GM19463 (cell line): Measurements from ENCODE around the gene PHACTR2.

Experiments used
- ATAC-seq: cut with Tn5 transposase; IDR thresholded peaks from one replicate; pipeline ENCODE4 v1.9.1; 2021; ENCODE audit warnings: mild to moderate bottlenecking, moderate library complexity; ENCODE audit not compliant: unreplicated experiment

The PHACTR2 gene

GRCh38 chr6:143674483-143675381 lies 3.0 kb upstream of the PHACTR2 start:
- ATAC-seq: no peak

GRCh38 chr6:143675382-143675900 lies 2.3 kb upstream of the PHACTR2 start:
- ATAC-seq: no peak

- ATAC-seq: no peak
Observed at GRCh38 chr6:143675946-143676345, 1.8 kb upstream of the PHACTR2 start.

- ATAC-seq: no peak
Observed at GRCh38 chr6:143676437-143677045, 1.2 kb upstream of the PHACTR2 start.

- ATAC-seq: no peak
Observed at GRCh38 chr6:143677577-143677890, 231 bp upstream of the PHACTR2 start.

- ATAC-seq: no peak
Observed at GRCh38 chr6:143679041-143679440, 1.3 kb downstream of the PHACTR2 start.

GRCh38 chr6:143680141-143680540 lies 2.4 kb downstream of the PHACTR2 start:
- no peak for ATAC-seq

GRCh38 chr6:143682805-143683204 lies 5.0 kb downstream of the PHACTR2 start:
- no peak for ATAC-seq

GRCh38 chr6:143684486-143684885 lies 6.7 kb downstream of the PHACTR2 start:
- ATAC-seq: no peak

- ATAC-seq: no peak
Observed at GRCh38 chr6:143685653-143686052, 7.9 kb downstream of the PHACTR2 start.

- ATAC-seq: no peak
Observed at GRCh38 chr6:143687591-143687990, 9.8 kb downstream of the PHACTR2 start.

GRCh38 chr6:143688681-143689080 lies 10.9 kb downstream of the PHACTR2 start:
- ATAC-seq: no peak

GRCh38 chr6:143689852-143690251 lies 12.1 kb downstream of the PHACTR2 start:
- ATAC-seq: no peak

- ATAC-seq: no peak
Observed at GRCh38 chr6:143691155-143691554, 13.4 kb downstream of the PHACTR2 start.

GRCh38 chr6:143691900-143692636 lies 14.3 kb downstream of the PHACTR2 start:
- ATAC-seq: no peak

GRCh38 chr6:143692696-143693095 lies 14.9 kb downstream of the PHACTR2 start:
- no peak for ATAC-seq

GRCh38 chr6:143694013-143694412 lies 16.2 kb downstream of the PHACTR2 start:
- ATAC-seq: no peak

GRCh38 chr6:143694560-143694959 lies 16.8 kb downstream of the PHACTR2 start:
- ATAC-seq: no peak

GRCh38 chr6:143695130-143695968 lies 17.6 kb downstream of the PHACTR2 start:
- ATAC-seq: no peak

- no peak for ATAC-seq
Observed at GRCh38 chr6:143695969-143696663, 18.4 kb downstream of the PHACTR2 start.
